GM18502 (cell line): ENCODE results near the gene PAN2.
"Not testable (repeated sequence)": the region's sequence is repeated elsewhere in the genome, so short reads cannot be mapped to it uniquely, and the experiment has no call there.

Experiments
- ATAC-seq: cut with Tn5 transposase; IDR thresholded peaks from one replicate; pipeline ENCODE4 v1.9.1; 2021; ENCODE audit warnings: mild to moderate bottlenecking; ENCODE audit not compliant: unreplicated experiment, poor library complexity

The PAN2 gene

DNA sequence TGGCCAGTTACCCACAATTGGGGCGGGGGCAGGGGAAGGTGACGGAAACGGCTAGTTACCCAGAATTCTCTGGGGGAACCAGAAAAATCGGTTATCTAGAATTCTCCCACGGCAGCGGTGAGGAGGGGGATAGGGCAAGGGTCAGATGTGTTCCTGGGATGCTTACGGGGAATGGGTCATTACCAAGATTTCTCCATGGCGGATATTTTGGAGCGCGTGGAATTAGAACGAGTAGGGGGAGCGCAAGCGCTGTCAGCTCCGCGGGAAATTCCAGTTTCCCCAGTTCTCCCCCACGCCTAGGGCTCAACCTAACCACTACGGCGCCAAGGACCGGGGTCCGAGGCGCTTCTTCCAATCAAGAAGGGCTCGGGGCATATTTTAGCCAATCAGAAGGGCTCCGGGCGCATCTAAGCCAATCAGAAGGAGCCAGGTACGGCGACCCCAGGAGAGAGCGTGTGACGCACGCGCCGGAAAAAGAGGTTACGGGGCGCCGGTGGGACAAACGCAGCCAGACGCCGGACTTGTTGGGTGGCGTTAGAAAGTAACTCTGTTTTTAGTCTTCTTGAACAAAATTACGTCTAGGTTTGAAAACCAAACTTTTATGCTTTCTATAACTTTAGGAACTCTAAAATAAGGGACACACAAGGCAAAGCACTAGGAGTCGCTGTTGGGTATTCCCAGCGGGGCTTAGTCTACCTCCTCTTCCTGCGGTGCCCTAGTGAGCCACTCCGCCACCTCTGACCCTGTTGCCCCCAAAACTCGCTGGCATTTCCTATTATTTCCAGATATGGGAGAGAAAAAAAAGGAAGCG, at the start of gene PAN2:
Gene PAN2 (minus strand): TSS at position 322 of the 811 bp plus-strand sequence. CDS start 906 bp downstream, outside the sequence.
- ATAC-seq = peak; percentile 89

GRCh38 chr12:56382611-56383010, 48.8 kb upstream of the PAN2 start:
- ATAC-seq = no peak

DNA sequence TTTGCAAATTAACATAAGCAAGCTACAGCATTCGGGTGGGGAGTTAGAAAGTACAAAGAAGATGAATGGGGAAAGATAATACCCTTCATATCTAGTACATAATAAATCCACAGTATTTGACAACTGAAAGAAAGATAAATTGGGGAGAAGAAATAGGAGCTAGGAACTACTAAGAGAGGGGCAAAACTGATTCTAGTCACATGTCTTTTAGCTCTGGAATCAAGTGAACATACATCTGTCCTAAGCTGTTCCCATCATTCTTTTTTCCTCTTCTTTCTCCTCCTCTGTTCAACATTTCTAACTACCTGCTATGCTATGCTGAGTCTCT, 44.2 kb upstream of the PAN2 start:
- no peak for ATAC-seq

- no peak for ATAC-seq
Measured at GRCh38 chr12:56377310-56377988, 43.6 kb upstream of the PAN2 start.

DNA sequence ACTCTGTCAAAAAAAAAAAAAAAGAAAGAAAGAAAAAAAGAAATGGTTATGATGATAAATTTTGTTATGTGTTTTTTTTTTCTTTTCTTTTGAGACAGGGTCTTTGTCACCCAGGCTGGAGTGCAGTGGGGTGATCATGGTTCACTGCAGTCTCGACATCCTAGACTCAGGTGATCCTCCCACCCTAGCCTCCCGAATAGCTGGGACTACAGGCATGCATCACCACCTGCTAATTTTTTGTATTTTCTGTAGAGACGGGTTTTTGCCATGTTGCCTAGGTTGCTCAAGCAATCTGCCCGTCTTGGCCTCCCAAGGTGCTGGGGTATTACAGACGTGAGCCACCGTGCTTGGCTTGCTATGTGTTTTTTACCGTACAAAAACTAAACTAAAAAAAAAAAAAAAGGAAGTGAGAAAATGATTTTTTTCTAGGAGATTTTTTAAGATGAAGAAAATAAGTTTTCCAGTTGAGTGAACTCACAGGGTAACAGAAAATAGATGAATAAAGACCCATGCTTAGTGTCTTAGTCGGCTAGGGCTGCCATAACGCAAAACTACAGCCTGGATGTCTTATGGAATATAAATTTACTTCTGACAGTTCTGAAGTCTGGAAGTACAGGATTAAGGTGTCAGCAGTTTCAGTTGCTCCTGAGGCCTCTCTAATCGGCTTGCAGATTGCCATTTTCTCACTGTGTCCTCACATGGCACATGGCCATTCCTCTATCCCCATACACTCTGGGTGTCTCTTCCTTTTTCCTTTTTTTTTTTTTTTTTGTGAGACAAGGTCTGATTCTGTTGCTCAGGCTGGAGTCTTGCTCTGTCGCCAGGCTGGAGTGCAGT, 42.0 kb upstream of the PAN2 start:
- ATAC-seq = peak; percentile 76

GRCh38 chr12:56374726-56375597, 41.2 kb upstream of the PAN2 start:
- ATAC-seq = peak; percentile 36

DNA sequence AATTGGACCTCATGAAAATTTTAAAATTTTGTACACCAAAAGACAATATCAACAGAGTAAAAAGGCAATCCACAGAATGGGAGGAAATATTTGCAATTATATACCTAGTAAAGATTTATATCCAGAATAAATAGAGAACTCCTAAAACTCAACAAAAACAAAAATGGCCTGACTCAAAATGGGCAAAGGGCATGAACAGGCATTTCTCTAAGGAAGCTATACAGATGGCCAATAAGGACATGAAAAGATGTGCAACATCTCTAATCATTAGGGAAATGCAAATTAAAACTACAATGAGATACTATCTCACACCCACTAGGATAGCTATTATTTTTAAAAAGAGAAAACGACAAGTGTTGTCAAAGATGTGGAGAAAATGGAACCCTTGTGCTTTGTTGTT, 39.7 kb upstream of the PAN2 start:
- no peak for ATAC-seq

- ATAC-seq = no peak
Measured at GRCh38 chr12:56366948-56367347, 33.1 kb upstream of the PAN2 start.

DNA sequence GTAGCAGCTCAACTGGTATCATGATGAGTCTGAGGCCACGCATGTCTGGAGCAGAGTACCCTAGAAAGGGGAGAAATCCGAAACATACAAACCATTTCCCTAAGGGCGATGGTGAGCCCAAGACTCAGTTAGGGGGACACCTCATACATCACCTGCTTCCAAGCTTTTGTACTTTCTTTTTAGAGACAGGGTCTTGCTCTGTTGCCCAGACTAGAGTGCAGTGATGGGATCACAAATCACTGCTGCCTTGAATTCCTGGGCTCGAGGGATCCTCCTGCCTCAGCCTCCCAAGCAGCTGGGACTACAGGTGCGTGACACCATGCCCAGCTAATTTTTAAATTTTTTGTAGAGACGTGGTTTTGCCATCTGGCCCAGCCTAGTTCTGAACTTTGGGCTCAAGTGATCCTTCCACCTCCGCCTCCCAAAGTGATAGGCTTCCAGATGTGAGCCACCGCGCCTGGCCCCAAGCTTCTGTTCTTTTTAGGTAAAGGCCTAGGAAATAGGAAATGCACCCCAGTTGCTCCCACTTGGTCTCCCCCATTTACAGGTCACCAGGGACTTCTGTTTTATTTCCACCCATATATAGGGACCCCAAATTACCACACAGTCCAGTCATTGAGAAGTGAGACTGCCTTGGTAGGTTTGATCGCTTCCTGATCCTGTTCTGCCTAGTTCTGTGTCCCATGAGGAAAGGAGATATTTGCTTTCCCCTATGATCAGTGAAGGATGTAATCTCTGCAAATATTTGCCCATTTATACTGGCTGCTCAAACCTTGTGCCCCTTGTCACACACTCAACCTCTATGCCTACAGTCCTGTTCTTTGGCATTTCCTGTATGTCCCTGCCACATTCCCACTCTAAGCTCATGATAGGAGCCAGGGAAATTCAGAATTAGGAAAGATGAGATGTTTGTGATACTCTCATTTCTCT, 28.6 kb upstream of the PAN2 start, which contains the start of gene APOF:
Gene APOF (minus strand): TSS at position 728 of the 930 bp plus-strand sequence. CDS start 112 bp downstream, at position 616.
- ATAC-seq = no peak

DNA sequence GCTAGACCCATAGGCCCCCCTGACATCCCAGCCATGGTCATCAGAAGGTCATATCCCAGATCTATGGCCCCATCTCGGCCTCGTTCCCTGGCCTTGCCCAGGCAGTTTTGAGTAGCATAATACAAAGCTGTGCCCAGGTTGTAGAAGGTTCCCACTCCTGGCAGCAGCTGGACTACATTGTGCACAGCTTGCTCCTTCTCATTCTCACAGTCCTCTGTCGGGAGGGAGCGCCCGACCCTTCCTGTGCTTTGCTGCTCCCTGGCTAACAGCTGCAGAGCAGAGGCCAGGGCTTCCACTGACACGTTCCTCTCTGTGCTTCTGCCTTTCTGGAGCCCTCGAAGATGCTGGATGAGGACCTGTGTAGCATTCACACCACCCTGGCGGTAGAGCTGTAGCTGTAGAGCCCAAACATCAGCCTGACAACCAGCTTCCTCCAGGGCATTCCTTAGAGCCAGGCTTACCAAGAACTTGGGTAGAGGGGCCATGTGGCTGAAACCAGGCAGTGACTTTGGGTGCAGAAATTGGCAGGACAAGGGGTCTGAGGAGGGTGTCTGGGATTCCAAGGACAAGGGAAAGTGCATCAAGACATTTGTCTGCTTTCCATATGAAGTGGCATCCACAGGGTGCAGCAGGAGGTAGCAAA, 27.8 kb upstream of the PAN2 start:
- no peak for ATAC-seq

GRCh38 chr12:56359851-56360767, 26.3 kb upstream of the PAN2 start, which contains the start of gene STAT2:
STAT2 (minus strand) TSS chr12:56360107; CDS start chr12:56356571, 3,536 bp downstream.
- ATAC-seq = peak; percentile 94

GRCh38 chr12:56358836-56359532, 25.2 kb upstream of the PAN2 start:
- no peak for ATAC-seq

DNA sequence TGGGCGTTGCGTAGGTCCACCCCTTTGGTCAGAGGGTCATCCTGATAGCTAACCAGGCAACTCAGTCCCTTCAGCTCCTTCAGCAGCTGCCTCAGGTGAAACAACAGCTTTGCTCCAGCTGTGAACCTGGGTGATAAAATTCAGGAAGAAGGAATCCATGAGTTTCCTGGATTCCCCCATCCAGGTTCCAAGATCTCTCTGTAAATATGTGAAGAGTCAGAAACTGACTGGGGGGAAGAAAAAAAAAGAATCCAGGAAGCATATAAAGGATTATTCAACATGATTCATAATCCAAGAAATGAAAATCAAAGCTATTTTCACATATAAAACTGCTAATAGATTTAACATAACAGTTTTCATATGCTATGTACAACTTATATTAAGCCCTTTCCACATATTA, 17.5 kb upstream of the PAN2 start:
- ATAC-seq = no peak

DNA sequence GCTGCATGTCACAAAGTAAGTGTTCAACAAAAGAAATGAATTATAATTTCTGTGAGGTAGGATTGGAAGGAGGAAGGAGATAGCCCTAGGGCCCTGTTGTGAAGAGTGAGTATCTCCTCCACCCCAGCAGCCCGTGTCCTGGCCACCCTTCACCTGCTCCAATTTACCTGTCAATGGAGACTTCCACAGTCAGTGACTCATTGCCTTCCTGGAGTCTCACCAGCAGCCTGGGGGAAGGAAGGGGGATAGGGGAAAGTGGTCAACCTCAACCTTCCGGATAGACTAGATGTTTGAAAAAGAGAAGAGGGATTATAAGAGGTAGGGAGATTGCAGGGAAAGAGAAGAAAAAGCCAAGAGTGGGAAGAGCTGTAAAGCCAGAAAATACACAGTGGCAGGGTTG, 16.9 kb upstream of the PAN2 start:
- no peak for ATAC-seq

DNA sequence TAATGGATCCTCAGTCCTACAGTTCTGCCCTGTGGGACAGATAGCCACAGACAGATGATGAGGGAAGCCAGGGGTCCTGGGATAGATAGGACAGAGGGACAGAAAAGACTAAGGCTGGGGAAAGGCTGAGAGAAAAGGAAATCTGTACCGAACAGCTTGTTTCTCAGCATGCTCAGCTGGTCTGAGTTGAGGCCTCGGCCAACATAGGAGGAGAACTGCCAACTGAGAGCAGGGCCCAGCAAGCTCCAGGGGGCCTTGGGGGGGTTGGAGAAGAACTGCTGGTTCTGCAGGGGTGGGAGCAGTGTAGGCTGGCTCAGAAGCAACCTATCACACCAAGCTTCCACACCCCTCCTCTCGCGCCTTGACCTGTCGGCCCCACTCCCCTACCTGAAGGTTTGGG, 15.0 kb upstream of the PAN2 start:
- no peak for ATAC-seq

DNA sequence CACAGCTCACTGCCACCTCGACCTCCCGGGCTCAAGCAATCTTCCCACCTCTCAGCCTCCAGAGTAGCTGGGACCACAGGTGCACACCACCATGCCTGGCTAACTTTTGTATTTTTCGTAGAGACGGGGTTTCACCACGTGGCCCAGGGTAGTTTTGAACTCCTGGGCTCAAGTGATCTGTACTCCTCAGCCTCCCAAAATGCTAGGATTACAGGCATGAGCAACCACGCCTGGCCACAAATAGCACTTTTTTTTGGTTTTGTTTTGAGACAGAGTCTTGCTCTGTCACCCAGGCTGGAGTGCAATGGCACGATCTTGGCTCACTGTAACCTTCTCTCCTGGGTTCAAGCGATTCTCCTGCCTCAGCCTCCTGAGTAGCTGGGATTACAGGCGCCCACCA, 13.5 kb upstream of the PAN2 start:
- not testable (repeated sequence) for ATAC-seq

- no peak for ATAC-seq
Measured at GRCh38 chr12:56346675-56347074, 12.9 kb upstream of the PAN2 start.
